Endothelial cell of umbilical vein (primary cell): ENCODE results near the gene VWA8.

Experiments
- CTCF ChIP-seq, 2 donors: IDR thresholded peaks; 1 replicate in 1 of 2; 2 replicates in 1 of 2; pipeline ENCODE4 v1.5.1; 2011; ENCODE audit warnings: low read length in 2 of 2, mild to moderate bottlenecking in 2 of 2, moderate library complexity in 2 of 2, control low read depth in 1 of 2, inconsistent platforms in 1 of 2, low read depth in 1 of 2; ENCODE audit not compliant: insufficient read depth in 1 of 2; ENCODE audit errors: extremely low read depth in 1 of 2
- EZH2 ChIP-seq: IDR thresholded peaks from 2 replicates; pipeline ENCODE4 v1.6.1; 2012; ENCODE audit warnings: borderline replicate concordance, low read depth, mild to moderate bottlenecking, moderate library complexity, low read length, inconsistent platforms; ENCODE audit not compliant: severe bottlenecking
- JUN ChIP-seq: IDR thresholded peaks from 2 replicates; pipeline ENCODE4 v1.6.1; 2011; ENCODE audit warnings: borderline replicate concordance, low read depth; ENCODE audit not compliant: insufficient read length, insufficient read depth
- MAX ChIP-seq: IDR thresholded peaks from 2 replicates; pipeline ENCODE4 v1.6.1; 2011; ENCODE audit not compliant: insufficient read depth, insufficient read length
- MYC ChIP-seq: IDR thresholded peaks from one replicate; pipeline ENCODE4 v1.6.1; 2011; ENCODE audit warnings: mild to moderate bottlenecking, low read depth, low read length
- POLR2A ChIP-seq: IDR thresholded peaks from 2 replicates; pipeline ENCODE4 v1.6.1; 2012; ENCODE audit warnings: low read depth, mild to moderate bottlenecking, control low read depth, low read length
- POLR2AphosphoS5 ChIP-seq: IDR thresholded peaks from 2 replicates; pipeline ENCODE4 v1.6.1; 2012; ENCODE audit warnings: low read depth, mild to moderate bottlenecking, control low read depth, low read length, moderate library complexity; ENCODE audit not compliant: insufficient read depth

- TF ChIP-seq CTCF (IDR thresholded peaks at IDR 0.05; ENCODE audit: extremely low read depth in 1 of 2, insufficient read depth in 1 of 2, low read depth in 1 of 2, low read length in 2 of 2) (no peak), POLR2A (no peak), MAX (no peak), JUN (no peak), MYC (no peak), POLR2AphosphoS5 (no peak), EZH2 (no peak)
These were observed 408.9 kb downstream of the VWA8 start for GRCh38 chr13:41552031-41552430.
